HepG2 (cell line): ENCODE results near the gene RSBN1L. TPM values are rescaled to one million over a fixed set of nuclear protein-coding genes. Genes with fewer than 3 reads are reported as not detected.
A peak's percentile ranks its signal among the peaks of the same experiment; 100 is the strongest.

Source experiments
- MYNN ChIP-seq: sonication (generic); formaldehyde crosslinking; IDR thresholded peaks from 2 replicates; pipeline ENCODE4 v1.4.0; 2020; ENCODE audit warnings: mild to moderate bottlenecking, low read depth, missing genetic modification reagents
- ZKSCAN8 ChIP-seq: IDR thresholded peaks from 2 replicates; pipeline ENCODE4 v1.6.1; 2016; ENCODE audit warnings: borderline replicate concordance, missing genetic modification reagents, missing compliant biosample characterization
- ZNF142 ChIP-seq: sonication (generic); formaldehyde crosslinking; IDR thresholded peaks from 2 replicates; pipeline ENCODE4 v1.4.0; 2020; ENCODE audit warnings: missing genetic modification reagents
- ZNF3 ChIP-seq: IDR thresholded peaks from 2 replicates; pipeline ENCODE4 v1.7.0; 2017; ENCODE audit warnings: inconsistent platforms
- ZNF543 ChIP-seq: sonication (generic); formaldehyde crosslinking; IDR thresholded peaks from 2 replicates; pipeline ENCODE4 v1.4.0; 2020; ENCODE audit warnings: mild to moderate bottlenecking, missing genetic modification reagents
- ZNF558 ChIP-seq: sonication (generic); formaldehyde crosslinking; IDR thresholded peaks from 2 replicates; pipeline ENCODE4 v1.9.0; 2022; ENCODE audit warnings: mild to moderate bottlenecking, missing genetic modification reagents, borderline replicate concordance
- polyA plus RNA-seq, 8 experiments: library from polyadenylated mRNA; depleted of rRNA in 3 of 8; stranded (reverse) in 7 of 8; unstranded in 1 of 8; fragments of >200 nt; fragmentation: Illumina TruSeq in 4 of 8; extraction: Trizol in 4 of 8; gene quantifications; 2 replicates each; pipeline versions ENCODE4 v1.2.1 to v1.2.3, GENCODE V29; 2011 to 2016; ENCODE audit warnings: low read depth in 4 of 8, missing spikeins in 1 of 8, mixed read lengths in 1 of 8; ENCODE audit not compliant: insufficient read depth in 1 of 8
- total RNA-seq, 5 experiments: library from RNA; depleted of rRNA; stranded (reverse); fragments of >200 nt; fragmentation: Illumina TruSeq; extraction: Trizol; gene quantifications; 2 replicates each; pipeline ENCODE4 v1.2.3, GENCODE V29; 2016; ENCODE audit warnings: low read depth in 1 of 5
- TF ChIP-seq, protein P1 (sequence below): sonication (generic); formaldehyde crosslinking; IDR thresholded peaks from 2 replicates; pipeline ENCODE4 v1.5.0; 2020; ENCODE audit warnings: missing genetic modification reagents, mild to moderate bottlenecking, borderline replicate concordance
- TF ChIP-seq, protein P2 (sequence below), 2 experiments: sonication (generic) in 1 of 2; formaldehyde crosslinking in 1 of 2; IDR thresholded peaks; 2 replicates each; pipeline versions ENCODE4 v1.4.0 to v1.6.1; 2016 to 2020; ENCODE audit warnings: borderline replicate concordance in 1 of 2, low read depth in 1 of 2, mild to moderate bottlenecking in 1 of 2, missing genetic modification reagents in 1 of 2
- TF ChIP-seq, protein P3 (sequence below): sonication (generic); formaldehyde crosslinking; IDR thresholded peaks from 2 replicates; pipeline ENCODE4 v1.8.1; 2023; ENCODE audit warnings: mild to moderate bottlenecking, moderate library complexity, missing genetic modification reagents
- TF ChIP-seq, protein P4 (sequence below): sonication (generic); formaldehyde crosslinking; IDR thresholded peaks from 2 replicates; pipeline ENCODE4 v1.4.0; 2020; ENCODE audit warnings: missing genetic modification reagents
- TF ChIP-seq, protein P5 (sequence below): sonication (generic); formaldehyde crosslinking; IDR thresholded peaks from 2 replicates; pipeline ENCODE4 v1.5.0; 2020; ENCODE audit warnings: missing genetic modification reagents

The RSBN1L gene
- total and polyA plus RNA-seq, 2 of the 13 experiments (the other 11 are each of a cell fraction or from before 2014, with no cell fraction given): 7.7 to 21.3 TPM

- no peak for TF ChIP-seq ZNF558 (CRISPR knock-in tag)
- no peak; the same call in 1 of the 2 replicates for TF ChIP-seq ZNF543 (CRISPR knock-in tag)
- TF ChIP-seq, protein P1, sequence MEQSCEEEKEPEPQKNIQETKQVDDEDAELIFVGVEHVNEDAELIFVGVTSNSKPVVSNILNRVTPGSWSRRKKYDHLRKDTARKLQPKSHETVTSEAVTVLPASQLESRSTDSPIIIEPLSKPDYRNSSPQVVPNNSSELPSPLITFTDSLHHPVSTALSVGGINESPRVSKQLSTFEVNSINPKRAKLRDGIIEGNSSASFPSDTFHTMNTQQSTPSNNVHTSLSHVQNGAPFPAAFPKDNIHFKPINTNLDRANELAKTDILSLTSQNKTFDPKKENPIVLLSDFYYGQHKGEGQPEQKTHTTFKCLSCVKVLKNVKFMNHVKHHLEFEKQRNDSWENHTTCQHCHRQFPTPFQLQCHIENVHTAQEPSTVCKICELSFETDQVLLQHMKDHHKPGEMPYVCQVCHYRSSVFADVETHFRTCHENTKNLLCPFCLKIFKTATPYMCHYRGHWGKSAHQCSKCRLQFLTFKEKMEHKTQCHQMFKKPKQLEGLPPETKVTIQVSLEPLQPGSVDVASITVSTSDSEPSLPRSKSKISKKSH: peak; percentile 82; the same call in 1 of the 2 replicates
- TF ChIP-seq, protein P2, sequence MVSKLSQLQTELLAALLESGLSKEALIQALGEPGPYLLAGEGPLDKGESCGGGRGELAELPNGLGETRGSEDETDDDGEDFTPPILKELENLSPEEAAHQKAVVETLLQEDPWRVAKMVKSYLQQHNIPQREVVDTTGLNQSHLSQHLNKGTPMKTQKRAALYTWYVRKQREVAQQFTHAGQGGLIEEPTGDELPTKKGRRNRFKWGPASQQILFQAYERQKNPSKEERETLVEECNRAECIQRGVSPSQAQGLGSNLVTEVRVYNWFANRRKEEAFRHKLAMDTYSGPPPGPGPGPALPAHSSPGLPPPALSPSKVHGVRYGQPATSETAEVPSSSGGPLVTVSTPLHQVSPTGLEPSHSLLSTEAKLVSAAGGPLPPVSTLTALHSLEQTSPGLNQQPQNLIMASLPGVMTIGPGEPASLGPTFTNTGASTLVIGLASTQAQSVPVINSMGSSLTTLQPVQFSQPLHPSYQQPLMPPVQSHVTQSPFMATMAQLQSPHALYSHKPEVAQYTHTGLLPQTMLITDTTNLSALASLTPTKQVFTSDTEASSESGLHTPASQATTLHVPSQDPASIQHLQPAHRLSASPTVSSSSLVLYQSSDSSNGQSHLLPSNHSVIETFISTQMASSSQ (IDR thresholded peaks at IDR 0.05; ENCODE audit: low read depth): no peak
- TF ChIP-seq, protein P2 (CRISPR knock-in tag; IDR thresholded peaks at IDR 0.05; ENCODE audit: borderline replicate concordance): peak; percentile 35; the same call in 1 of the 2 replicates
- TF ChIP-seq, protein P3, sequence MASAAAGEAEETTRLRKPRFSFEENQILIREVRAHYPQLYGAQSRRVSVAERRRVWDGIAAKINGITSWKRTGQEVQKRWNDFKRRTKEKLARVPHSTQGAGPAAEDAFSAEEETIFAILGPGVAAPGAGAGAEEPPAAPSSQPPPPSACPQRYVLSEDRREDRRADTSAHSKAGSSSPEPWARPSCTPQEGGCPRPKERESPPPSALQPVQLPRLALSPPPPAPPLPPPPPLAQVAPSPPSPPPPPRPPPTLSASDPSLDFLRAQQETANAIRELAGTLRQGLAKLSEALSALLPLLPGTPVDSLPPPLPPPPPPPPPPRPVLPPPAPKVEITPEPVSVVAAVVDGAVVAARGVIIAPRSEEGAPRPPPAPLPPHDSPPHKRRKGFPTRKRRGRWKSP: peak; percentile 100
- no peak for TF ChIP-seq ZKSCAN8 (CRISPR knock-in tag)
- peak; percentile 6; the same call in 1 of the 2 replicates for TF ChIP-seq ZNF142 (CRISPR knock-in tag)
- TF ChIP-seq ZNF3 (CRISPR knock-in tag): no peak
- TF ChIP-seq, protein P4, sequence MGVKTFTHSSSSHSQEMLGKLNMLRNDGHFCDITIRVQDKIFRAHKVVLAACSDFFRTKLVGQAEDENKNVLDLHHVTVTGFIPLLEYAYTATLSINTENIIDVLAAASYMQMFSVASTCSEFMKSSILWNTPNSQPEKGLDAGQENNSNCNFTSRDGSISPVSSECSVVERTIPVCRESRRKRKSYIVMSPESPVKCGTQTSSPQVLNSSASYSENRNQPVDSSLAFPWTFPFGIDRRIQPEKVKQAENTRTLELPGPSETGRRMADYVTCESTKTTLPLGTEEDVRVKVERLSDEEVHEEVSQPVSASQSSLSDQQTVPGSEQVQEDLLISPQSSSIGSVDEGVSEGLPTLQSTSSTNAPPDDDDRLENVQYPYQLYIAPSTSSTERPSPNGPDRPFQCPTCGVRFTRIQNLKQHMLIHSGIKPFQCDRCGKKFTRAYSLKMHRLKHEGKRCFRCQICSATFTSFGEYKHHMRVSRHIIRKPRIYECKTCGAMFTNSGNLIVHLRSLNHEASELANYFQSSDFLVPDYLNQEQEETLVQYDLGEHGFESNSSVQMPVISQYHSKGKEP: no peak
- TF ChIP-seq, protein P5, sequence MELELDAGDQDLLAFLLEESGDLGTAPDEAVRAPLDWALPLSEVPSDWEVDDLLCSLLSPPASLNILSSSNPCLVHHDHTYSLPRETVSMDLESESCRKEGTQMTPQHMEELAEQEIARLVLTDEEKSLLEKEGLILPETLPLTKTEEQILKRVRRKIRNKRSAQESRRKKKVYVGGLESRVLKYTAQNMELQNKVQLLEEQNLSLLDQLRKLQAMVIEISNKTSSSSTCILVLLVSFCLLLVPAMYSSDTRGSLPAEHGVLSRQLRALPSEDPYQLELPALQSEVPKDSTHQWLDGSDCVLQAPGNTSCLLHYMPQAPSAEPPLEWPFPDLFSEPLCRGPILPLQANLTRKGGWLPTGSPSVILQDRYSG (CRISPR knock-in tag): no peak
- TF ChIP-seq MYNN: no peak
Observed at GRCh38 chr7:77798394-77799077, 102.3 kb downstream of the RSBN1L start, which contains the start of the genes PHTF2 and TMEM60 (continued).
